Activated CD4-positive, alpha-beta memory T cell treated with anti-CD3 and anti-CD28 coated beads for 36 hours (primary cell): ENCODE results near the gene EFHC1. TPM values are rescaled to one million over a fixed set of nuclear protein-coding genes. Genes with fewer than 3 reads are reported as not detected.

Experiments used
- CTCF ChIA-PET: fragments of 350-600 bp; sonication (Branson Sonifier 250); formaldehyde crosslinking; loops from one replicate; lab custom pipeline; 2021; ENCODE audit warnings: antibody characterized with exemption, inconsistent platforms; lab: Charles Lee
- POLR2A ChIA-PET: fragments of 350-600 bp; sonication (Branson Sonifier 250); formaldehyde crosslinking; loops from one replicate; lab custom pipeline; 2021; ENCODE audit warnings: antibody characterized with exemption; lab: Charles Lee
- DNase-seq: peaks from one replicate; pipeline ENCODE4 v3.0.0-alpha.2; 2020
- H3K27ac Mint-ChIP-seq: one replicate; pipeline ENCODE4 v1.8.0; 2021; ENCODE audit warnings: mixed read lengths
- H3K27me3 Mint-ChIP-seq: one replicate; pipeline ENCODE4 v1.8.0; 2021; ENCODE audit warnings: mixed read lengths
- H3K36me3 Mint-ChIP-seq: one replicate; pipeline ENCODE4 v1.8.0; 2021; ENCODE audit warnings: mixed read lengths
- H3K4me1 Mint-ChIP-seq: one replicate; pipeline ENCODE4 v1.8.0; 2021; ENCODE audit warnings: low read depth, mixed read lengths
- H3K4me3 Mint-ChIP-seq: one replicate; pipeline ENCODE4 v1.8.0; 2021; ENCODE audit warnings: mild to moderate bottlenecking, mixed read lengths
- H3K9me3 Mint-ChIP-seq: one replicate; pipeline ENCODE4 v1.8.0; 2021; ENCODE audit warnings: mixed read lengths
- intact Hi-C: fragments of 100-400 bp; cut with micrococcal nuclease; formaldehyde crosslinking; loops from one replicate; pipeline ENCODE4 v1.15.1; 2023
- total RNA-seq, 2 experiments: library from RNA; stranded (reverse); gene quantifications; one replicate each; pipeline ENCODE4 v1.2.3, GENCODE V29; 2021

The EFHC1 gene
- total RNA-seq, 2 experiments from 2014 or later = 1.9 to 3.1 TPM

GRCh38 chr6:52515219-52515960 is 95.2 kb downstream of the EFHC1 start:
- POLR2A ChIA-PET = no interaction called here
- DNase-seq = no peak
- intact Hi-C loops = loop anchor here (10.0 kb wide), 2 partner anchors 91 to 149 kb away; partner anchors contain the start of gene EFHC1
- no peaks in the 10 kb centered on the region for H3K9me3 Mint-ChIP-seq
- H3K4me3 Mint-ChIP-seq = no peak overlapping the region
- no peak overlapping the region for H3K27ac Mint-ChIP-seq
- H3K36me3 Mint-ChIP-seq = peaks cover 5% of the 10 kb centered on the region
- peaks cover 6% of the 10 kb centered on the region for H3K4me1 Mint-ChIP-seq
- H3K27me3 Mint-ChIP-seq = no peaks in the 10 kb centered on the region
- CTCF ChIA-PET = no interaction called here

GRCh38 chr6:52516269-52516668 is 96.1 kb downstream of the EFHC1 start:
- intact Hi-C loops = loop anchor here (10.0 kb wide), 2 partner anchors 91 to 149 kb away; partner anchors contain the start of gene EFHC1
- ChIA-PET POLR2A (no interaction called here), CTCF (no interaction called here)
- H3K4me1 Mint-ChIP-seq = peaks cover 6% of the 10 kb centered on the region
- no peak overlapping the region for H3K4me3 Mint-ChIP-seq
- DNase-seq = no peak
- H3K9me3 Mint-ChIP-seq = no peaks in the 10 kb centered on the region
- H3K27ac Mint-ChIP-seq = no peak overlapping the region
- peaks cover 4% of the 10 kb centered on the region for H3K36me3 Mint-ChIP-seq
- no peaks in the 10 kb centered on the region for H3K27me3 Mint-ChIP-seq

GRCh38 chr6:52516943-52517342 is 96.8 kb downstream of the EFHC1 start:
- H3K9me3 Mint-ChIP-seq = no peaks in the 10 kb centered on the region
- H3K27me3 Mint-ChIP-seq = no peaks in the 10 kb centered on the region
- no peak overlapping the region for H3K4me3 Mint-ChIP-seq
- POLR2A ChIA-PET = interaction anchor here (1.0 kb wide), 1 partner anchor 300 kb away, joined by 3 read pairs; no protein-coding TSS in a partner anchor
- intact Hi-C loops = loop anchor here (10.0 kb wide), 2 partner anchors 92 to 148 kb away; partner anchors contain the start of gene EFHC1
- H3K27ac Mint-ChIP-seq = no peak overlapping the region
- H3K4me1 Mint-ChIP-seq = peaks cover 6% of the 10 kb centered on the region
- DNase-seq = no peak
- CTCF ChIA-PET = no interaction called here
- H3K36me3 Mint-ChIP-seq = peaks cover 4% of the 10 kb centered on the region

- intact Hi-C loops = loop anchor here (10.0 kb wide), 2 partner anchors 93 to 147 kb away; partner anchors contain the start of gene EFHC1
- peak; percentile 73 for DNase-seq
- H3K4me3 Mint-ChIP-seq = no peak overlapping the region
These were observed 97.5 kb downstream of the EFHC1 start for GRCh38 chr6:52517502-52518278.

GRCh38 chr6:52518279-52518945 is 98.3 kb downstream of the EFHC1 start:
- peaks cover 4% of the 10 kb centered on the region for H3K36me3 Mint-ChIP-seq
- intact Hi-C loops = loop anchor here (10.0 kb wide), 2 partner anchors 94 to 146 kb away; partner anchors contain the start of gene EFHC1
- no peak for DNase-seq
- H3K4me1 Mint-ChIP-seq = peaks cover 6% of the 10 kb centered on the region
- no peak overlapping the region for H3K27ac Mint-ChIP-seq
- H3K9me3 Mint-ChIP-seq = no peaks in the 10 kb centered on the region
- H3K27me3 Mint-ChIP-seq = no peaks in the 10 kb centered on the region
- ChIA-PET CTCF (no interaction called here), POLR2A (no interaction called here)
- no peak overlapping the region for H3K4me3 Mint-ChIP-seq

More at GRCh38 chr6:52517502-52518278, 97.5 kb downstream of the EFHC1 start:
- Mint-ChIP-seq H3K4me1 (peaks cover 6% of the 10 kb centered on the region), H3K9me3 (no peaks in the 10 kb centered on the region), H3K36me3 (peaks cover 4% of the 10 kb centered on the region), H3K27ac (no peak overlapping the region), H3K27me3 (no peaks in the 10 kb centered on the region)
- POLR2A ChIA-PET = interaction anchor here (1.0 kb wide), 1 partner anchor 301 kb away, joined by 3 read pairs; no protein-coding TSS in a partner anchor
- CTCF ChIA-PET = no interaction called here

GRCh38 chr6:52519618-52520017 is 99.5 kb downstream of the EFHC1 start:
- ChIA-PET POLR2A (no interaction called here), CTCF (no interaction called here)
- Mint-ChIP-seq H3K36me3 (peaks cover 2% of the 10 kb centered on the region), H3K9me3 (no peaks in the 10 kb centered on the region), H3K27ac (no peak overlapping the region), H3K4me1 (peaks cover 6% of the 10 kb centered on the region), H3K4me3 (no peak overlapping the region), H3K27me3 (no peaks in the 10 kb centered on the region)
- intact Hi-C loops = loop anchor here (10.0 kb wide), 2 partner anchors 95 to 145 kb away; partner anchors contain the start of gene EFHC1
- DNase-seq = no peak

GRCh38 chr6:52522151-52522626 is 102.0 kb downstream of the EFHC1 start:
- intact Hi-C loops = loop anchor here (2.0 kb wide), 1 partner anchor 15 kb away; no protein-coding TSS in a partner anchor
- Mint-ChIP-seq H3K27ac (no peak overlapping the region), H3K4me1 (peaks cover 6% of the 10 kb centered on the region), H3K36me3 (no peaks in the 10 kb centered on the region), H3K4me3 (no peak overlapping the region), H3K27me3 (no peaks in the 10 kb centered on the region), H3K9me3 (no peaks in the 10 kb centered on the region)
- ChIA-PET CTCF (no interaction called here), POLR2A (no interaction called here)
- DNase-seq = no peak

- peaks cover 3% of the 10 kb centered on the region for H3K4me1 Mint-ChIP-seq
- intact Hi-C loops = loop anchor here (2.0 kb wide), 1 partner anchor 14 kb away; no protein-coding TSS in a partner anchor
- CTCF ChIA-PET = no interaction called here
These were observed 102.5 kb downstream of the EFHC1 start for GRCh38 chr6:52522655-52523054.

GRCh38 chr6:52523378-52524142 is 103.4 kb downstream of the EFHC1 start:
- Mint-ChIP-seq H3K27me3 (no peaks in the 10 kb centered on the region), H3K4me1 (no peaks in the 10 kb centered on the region), H3K4me3 (no peak overlapping the region), H3K36me3 (no peaks in the 10 kb centered on the region), H3K9me3 (no peaks in the 10 kb centered on the region), H3K27ac (no peak overlapping the region)
- DNase-seq = no peak
- ChIA-PET POLR2A (interaction anchor here (1.0 kb wide), 1 partner anchor 14 kb away, joined by 4 read pairs; no protein-coding TSS in a partner anchor), CTCF (no interaction called here)
- intact Hi-C loops = loop anchor here (2.0 kb wide), 1 partner anchor 13 kb away; no protein-coding TSS in a partner anchor

More at GRCh38 chr6:52522655-52523054, 102.5 kb downstream of the EFHC1 start:
- H3K36me3 Mint-ChIP-seq = no peaks in the 10 kb centered on the region
- H3K9me3 Mint-ChIP-seq = no peaks in the 10 kb centered on the region
- no peak overlapping the region for H3K4me3 Mint-ChIP-seq
- POLR2A ChIA-PET = no interaction called here
- no peaks in the 10 kb centered on the region for H3K27me3 Mint-ChIP-seq
- H3K27ac Mint-ChIP-seq = no peak overlapping the region
- no peak for DNase-seq

GRCh38 chr6:52524918-52525317 is 104.8 kb downstream of the EFHC1 start:
- Mint-ChIP-seq H3K4me1 (peaks cover 7% of the 10 kb centered on the region), H3K27ac (no peak overlapping the region), H3K4me3 (no peak overlapping the region), H3K27me3 (no peaks in the 10 kb centered on the region), H3K9me3 (no peaks in the 10 kb centered on the region), H3K36me3 (no peaks in the 10 kb centered on the region)
- intact Hi-C loops = no loop called here
- no peak for DNase-seq
- ChIA-PET POLR2A (no interaction called here), CTCF (no interaction called here)

GRCh38 chr6:52526634-52527033 is 106.5 kb downstream of the EFHC1 start:
- DNase-seq = no peak
- intact Hi-C loops = no loop called here
- H3K27ac Mint-ChIP-seq = no peak overlapping the region
- H3K27me3 Mint-ChIP-seq = no peaks in the 10 kb centered on the region
- no peaks in the 10 kb centered on the region for H3K36me3 Mint-ChIP-seq
- ChIA-PET CTCF (interaction anchor here (1.5 kb wide), 1 partner anchor 50 kb away, joined by 5 read pairs; the partner anchor contains the start of gene TRAM2), POLR2A (no interaction called here)
- no peak overlapping the region for H3K4me3 Mint-ChIP-seq
- no peaks in the 10 kb centered on the region for H3K9me3 Mint-ChIP-seq
- H3K4me1 Mint-ChIP-seq = peaks cover 7% of the 10 kb centered on the region
